ENCODE results near the gene PTGIR.

The PTGIR gene

DNA sequence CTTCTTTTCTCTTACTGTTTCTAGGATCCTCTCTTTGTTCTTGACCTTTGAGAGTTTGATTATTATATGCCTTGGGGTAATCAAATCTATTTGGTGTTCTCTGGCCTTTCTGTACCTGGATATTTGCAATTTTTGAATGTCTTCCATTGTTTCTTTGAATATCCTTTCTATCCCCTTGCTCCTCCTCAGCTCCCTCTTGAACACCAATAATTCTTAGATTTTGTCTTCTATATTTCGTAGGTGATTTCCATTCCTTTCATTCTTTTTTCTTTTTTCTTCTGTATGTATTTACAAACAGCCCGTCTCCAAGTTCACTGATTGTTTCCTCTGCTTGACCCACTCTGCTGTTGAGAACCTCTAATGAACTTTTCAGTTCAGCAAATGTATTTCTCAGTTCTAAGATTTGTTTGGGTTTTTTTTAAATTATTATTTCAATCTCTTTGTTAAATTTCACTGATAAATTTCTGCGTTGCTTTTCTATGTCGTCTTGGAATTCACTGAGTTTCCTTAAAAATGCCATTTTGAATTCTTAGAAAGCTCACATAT lies 26.4 kb downstream of the PTGIR start:
- no peak for DNase-seq

DNA sequence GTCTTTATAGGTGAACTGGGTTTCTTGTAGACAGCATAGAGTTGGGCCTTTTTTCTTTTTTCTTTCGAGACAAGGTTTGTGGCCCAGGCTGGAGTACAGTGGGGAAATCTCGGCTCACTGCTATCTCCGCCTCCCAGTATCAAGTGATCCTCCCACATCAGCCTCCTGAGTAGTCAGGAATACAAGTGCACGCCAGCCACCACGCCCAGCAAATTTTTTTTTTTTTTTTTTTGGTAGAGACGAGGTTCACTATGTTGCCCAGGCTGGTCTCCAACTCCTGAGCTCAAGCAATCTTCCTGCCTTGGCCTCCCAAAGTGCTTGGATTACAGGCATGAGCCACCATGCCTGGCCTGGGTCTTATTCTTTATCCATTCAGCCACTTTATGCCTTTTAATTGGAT lies 28.9 kb downstream of the PTGIR start:
- DNase-seq: no peak

DNA sequence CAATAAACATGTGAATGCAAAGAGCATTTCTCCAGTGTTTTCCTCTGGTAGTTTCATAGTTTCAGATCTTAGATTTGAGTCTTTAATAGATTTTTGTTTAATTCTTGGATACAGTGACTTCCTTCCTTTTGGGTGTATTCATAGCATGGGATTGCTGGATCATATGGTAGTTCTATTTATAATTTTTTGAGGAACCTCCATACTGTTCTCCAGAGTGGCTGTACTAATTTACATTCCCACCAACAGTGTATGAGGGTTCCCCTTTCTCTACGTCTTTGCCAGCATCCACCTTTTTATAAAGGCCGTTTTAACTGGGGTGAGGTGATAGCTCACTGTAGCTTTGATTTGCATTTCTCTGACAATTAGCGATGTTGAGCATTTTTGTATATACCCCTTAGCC lies 33.0 kb downstream of the PTGIR start:
- DNase-seq: no peak

DNA sequence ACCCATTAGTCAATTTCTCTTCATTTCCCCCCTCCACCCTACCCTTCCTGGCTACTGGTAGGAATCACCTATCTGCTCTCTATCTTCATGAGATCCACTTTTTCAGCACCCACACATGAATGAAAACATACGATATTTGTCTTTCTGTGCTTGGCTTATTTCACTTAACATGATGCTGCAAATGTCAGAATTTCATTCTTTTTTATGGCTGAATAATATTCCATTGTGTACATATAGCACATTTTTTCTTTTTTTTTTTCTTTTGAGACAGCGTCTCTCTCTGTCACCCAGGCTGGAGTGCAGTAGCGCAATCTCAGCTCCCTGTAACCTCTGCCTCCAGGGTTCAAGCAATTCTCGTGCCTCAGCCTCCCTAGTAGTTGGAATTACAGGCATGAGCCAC lies 33.6 kb downstream of the PTGIR start:
- DNase-seq: no peak

DNA sequence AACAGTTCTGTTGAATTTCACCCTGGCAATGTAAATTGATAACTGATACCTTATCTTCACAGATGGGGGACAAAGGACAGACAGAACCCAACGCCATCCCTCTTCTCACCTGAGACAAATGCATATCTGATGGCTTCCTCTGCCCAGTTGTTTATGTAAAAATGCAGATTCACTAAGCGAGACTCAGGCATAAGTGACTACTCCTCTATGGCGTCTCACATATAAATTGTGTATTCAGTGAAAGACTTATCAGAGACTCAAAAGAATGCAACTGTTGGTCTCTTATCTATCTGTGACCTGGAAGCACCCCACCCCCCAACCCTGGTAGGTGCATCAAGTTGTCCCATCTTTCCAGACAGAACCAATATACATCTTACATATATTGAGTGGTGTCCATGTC lies 37.0 kb downstream of the PTGIR start:
- DNase-seq: no peak

DNA sequence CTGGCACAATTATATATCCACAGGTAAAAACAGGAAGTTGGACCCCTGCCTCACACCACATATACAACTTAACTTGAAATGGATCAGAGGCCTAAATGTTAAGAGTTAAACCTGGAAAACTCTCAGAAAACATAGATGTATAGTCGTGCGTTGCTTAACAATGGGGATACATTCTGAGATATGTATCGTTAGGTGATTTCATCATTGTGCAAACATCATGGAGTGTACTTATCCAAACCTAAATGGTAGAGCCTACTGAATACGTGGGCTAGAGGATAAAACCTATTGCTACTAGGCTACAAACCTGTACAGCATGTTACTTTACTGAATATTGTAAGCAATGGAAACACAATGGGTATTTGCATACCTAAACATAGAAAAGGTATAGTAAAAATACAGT lies 38.6 kb downstream of the PTGIR start:
- no peak for DNase-seq

DNA sequence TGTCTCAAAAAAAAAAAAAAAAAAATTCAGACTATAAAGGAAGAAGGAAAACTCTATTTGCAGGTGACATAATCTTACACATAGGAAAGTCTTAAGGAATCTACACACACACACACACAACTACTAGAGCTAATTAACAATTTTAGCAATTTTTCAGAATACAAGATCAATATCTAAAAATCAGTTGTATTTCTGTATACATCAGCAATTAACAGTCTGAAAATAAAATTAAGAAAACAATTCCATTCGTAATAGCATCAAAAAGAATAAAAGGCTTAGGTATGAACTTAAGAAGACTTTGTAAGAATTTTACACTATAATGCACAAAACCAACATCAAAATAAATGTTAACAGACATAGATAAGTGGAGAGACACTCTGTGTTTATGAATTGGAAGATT lies 39.4 kb downstream of the PTGIR start:
- no peak for DNase-seq

DNA sequence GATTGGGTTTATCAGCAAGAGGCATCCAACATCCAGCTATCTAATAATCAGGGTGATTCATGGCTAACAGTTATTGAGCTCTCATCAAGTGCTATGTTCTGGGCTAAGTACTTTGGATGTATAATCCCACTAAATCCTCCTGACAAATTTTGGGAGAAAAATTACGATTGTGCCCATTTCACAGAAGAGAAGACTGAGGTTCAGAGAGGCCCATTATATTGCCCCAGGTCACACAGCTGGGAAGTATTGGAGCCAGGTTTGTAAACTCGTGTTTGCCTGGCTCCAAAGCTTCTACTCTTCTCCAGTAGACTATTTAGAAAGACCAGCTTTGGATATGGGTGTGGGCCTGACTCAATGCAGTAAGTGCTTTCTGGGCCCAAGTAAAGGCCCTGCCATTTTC lies 44.6 kb downstream of the PTGIR start:
- no peak for DNase-seq

DNA sequence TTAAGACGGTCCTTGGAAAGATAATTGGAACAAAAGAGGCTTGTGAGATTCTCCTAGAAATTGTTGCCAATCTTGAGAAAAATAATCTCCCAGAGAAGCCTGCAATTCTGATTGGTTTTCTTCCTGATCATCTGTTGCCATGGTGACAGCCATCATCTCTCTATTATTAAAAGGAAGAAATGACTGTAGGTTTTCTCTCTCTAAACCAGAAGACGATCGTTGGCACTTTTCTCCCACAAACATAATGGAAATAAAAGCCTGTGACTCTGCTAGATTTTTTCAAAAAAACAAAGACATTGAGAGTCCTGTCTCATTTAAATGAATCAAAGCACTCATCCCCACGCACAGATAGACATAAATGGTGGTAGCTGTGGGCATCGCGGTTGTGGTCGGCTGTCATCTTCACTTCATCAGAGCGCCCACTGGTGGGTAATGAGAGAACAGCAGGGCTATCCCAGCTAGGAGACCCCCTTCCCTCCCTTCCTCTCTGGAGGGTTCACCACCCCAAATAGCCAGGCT lies 45.5 kb downstream of the PTGIR start:
- DNase-seq: no peak

DNA sequence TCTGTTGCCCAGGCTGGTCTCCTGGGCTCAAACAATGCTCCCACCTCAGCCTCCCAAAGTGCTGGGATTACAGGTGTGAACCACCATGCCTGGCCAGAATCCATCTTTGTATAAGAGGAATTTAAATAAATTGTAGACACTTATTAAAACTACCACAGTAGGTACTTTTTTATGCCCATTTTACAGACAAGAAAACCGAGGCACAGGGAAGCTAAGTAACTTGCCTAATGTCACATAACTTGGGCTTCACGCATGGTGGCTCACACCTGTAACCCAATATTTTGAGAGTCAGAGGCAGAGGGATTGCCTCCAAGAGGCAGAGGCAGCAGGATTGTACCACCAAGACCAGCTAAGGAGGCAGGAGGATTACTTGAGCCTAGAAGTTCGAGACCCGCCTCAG lies 46.4 kb downstream of the PTGIR start:
- DNase-seq: no peak

DNA sequence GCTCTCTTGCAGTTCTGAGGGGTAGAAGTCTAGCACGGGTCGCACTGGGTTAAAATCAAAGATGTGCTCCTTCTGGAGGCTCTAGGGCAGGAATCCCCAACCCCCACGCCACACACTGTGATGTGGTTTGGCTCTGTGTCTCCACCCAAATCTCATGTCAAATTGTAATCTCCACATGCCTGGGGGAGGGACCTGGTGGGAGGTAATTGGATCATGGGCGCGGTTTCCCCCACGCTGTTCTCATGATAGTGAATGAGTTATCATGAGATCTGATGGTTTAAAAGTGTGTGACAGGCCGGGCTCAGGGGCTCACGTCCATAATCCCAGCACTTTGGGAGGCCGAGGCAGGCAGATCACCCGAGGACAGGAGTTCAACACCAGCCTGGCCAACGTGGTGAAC lies 50.4 kb downstream of the PTGIR start:
- no peak for DNase-seq

DNA sequence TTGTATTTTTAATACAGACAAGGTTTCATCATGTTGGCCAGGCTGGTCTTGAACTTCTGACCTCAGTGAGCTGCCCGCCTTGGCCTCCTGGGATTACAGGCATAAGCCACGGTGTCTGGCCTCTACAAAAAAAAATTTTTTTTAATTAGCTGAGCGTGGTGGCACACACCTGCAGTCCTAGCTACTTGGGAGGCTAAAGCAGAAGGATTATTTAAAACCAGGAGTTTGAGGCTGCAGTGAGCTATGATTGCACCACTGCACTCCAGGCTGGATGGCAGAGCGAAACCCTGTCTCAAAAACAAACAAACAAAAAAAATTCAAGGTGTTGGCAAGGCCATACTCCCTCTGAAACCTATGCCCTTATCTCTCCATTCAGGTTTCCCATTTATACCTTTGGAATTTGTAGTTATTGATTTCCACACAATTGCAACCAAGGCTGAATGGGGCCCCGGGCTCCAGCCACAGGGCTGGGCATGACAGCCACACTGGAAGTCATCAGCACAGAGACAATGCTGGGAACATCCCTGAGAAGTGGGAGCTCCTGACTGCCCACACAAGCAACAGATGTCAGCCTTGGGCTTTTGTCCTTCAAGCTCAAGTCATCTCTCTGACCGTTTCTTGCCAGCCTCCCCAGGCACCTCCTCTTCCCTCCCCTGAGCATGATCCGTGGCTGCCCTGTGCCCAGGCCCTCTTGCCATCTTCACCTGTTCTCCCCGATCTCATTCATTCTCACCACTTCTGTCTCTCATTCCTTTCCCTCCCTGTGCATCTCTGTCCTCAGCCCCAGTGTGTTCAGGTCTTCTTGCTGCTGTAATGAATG lies 51.0 kb downstream of the PTGIR start:
- no peak for DNase-seq

DNA sequence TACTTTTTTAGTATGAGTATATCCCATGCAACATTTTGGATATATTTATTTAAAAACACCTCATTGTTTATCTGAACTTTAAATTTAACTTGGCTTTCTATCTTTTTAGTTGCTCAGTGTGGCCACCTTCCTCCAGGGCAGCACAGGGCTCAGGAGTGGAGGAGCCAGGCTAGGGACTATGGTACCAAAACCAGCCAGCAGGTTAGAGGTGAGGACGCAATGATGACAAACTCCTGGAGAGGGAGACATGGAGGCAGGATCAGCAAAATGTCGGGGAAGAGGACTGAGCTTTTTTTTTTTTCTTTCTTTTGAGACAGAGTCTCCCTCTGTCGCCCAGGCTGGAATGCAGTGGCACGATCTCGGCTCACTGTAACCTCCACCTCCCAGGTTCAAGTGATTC lies 53.4 kb downstream of the PTGIR start:
- DNase-seq: no peak

All from right forelimb (tissue), 1 donor.